Activated CD8-positive, alpha-beta T cell treated with anti-CD3 and anti-CD28 coated beads, Interleukin-2, amount 10 ng/mL, durations not matched to agents 7 days and 5 days (primary cell): ENCODE results near the gene ASIP. TPM values are rescaled to one million over a fixed set of nuclear protein-coding genes. Genes with fewer than 3 reads are reported as not detected.

Experiments
- ATAC-seq: fragments of 150-1000 bp; cut with Tn5 transposase; one replicate; pipeline ENCODE4 v1.10.0; 2021; ENCODE audit warnings: moderate library complexity
- CTCF ChIA-PET: fragments of 350-600 bp; sonication (Branson Sonifier 250); formaldehyde crosslinking; loops from one replicate; lab custom pipeline; 2021; ENCODE audit warnings: antibody characterized with exemption; lab: Charles Lee
- POLR2A ChIA-PET: fragments of 350-600 bp; sonication (Branson Sonifier 250); formaldehyde crosslinking; loops from one replicate; lab custom pipeline; 2021; ENCODE audit warnings: antibody characterized with exemption; lab: Charles Lee
- DNase-seq: peaks from one replicate; pipeline ENCODE4 v3.0.0-alpha.2; 2020
- H3K27ac Mint-ChIP-seq: one replicate; pipeline ENCODE4 v1.8.0; 2021; ENCODE audit warnings: mild to moderate bottlenecking, mixed read lengths
- H3K27me3 Mint-ChIP-seq: one replicate; pipeline ENCODE4 v1.8.0; 2021; ENCODE audit warnings: low read depth, mixed read lengths
- H3K36me3 Mint-ChIP-seq: one replicate; pipeline ENCODE4 v1.8.0; 2021; ENCODE audit warnings: low read depth, mixed read lengths
- H3K4me1 Mint-ChIP-seq: one replicate; pipeline ENCODE4 v1.8.0; 2021; ENCODE audit warnings: low read depth, mixed read lengths
- H3K4me3 Mint-ChIP-seq: one replicate; pipeline ENCODE4 v1.8.0; 2021; ENCODE audit warnings: mild to moderate bottlenecking, mixed read lengths
- H3K9me3 Mint-ChIP-seq: one replicate; pipeline ENCODE4 v1.8.0; 2022; ENCODE audit warnings: mixed read lengths; ENCODE audit not compliant: insufficient read depth
- total RNA-seq, 2 experiments: library from RNA; stranded (reverse); gene quantifications; one replicate each; pipeline ENCODE4 v1.2.3, GENCODE V29; 2021

ASIP gene
- total RNA-seq, 2 experiments from 2014 or later = not detected

DNA sequence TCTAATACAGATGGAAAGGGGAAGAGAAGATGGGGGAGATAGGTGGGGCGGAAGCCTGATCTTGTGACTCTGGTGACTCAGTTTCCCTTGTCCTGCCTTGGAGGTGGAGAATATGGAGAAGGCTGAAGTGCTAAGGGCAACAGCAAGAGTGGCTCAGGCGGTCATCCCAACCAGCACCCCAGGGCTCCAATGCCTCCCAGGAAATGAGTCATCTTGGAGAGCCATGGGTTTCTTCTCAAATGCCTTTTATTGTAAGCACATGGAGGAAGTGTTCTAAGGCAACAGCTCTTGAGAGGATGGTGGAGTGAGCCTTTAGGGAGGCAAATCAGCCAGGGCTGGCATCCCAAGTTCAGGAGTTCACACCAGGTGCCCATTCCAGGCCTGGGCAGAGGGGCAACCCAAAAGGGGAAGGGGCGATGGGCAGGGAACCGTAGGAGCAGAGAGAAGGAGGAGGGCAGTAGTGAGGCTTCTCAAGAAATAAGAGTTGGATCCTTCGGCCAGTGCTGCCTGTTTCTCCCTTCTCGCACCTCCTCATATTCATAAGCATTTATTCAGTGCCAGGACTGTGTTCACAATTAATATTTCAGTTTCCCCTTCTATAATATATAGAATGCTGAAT is 75.1 kb downstream of the ASIP start:
- Mint-ChIP-seq H3K9me3 (no peaks in the 10 kb centered on the region), H3K4me1 (peaks cover 19% of the 10 kb centered on the region), H3K36me3 (no peaks in the 10 kb centered on the region), H3K27ac (no peak overlapping the region), H3K4me3 (no peak overlapping the region), H3K27me3 (peaks cover 22% of the 10 kb centered on the region)
- CTCF ChIA-PET = no interaction called here
- no peak for ATAC-seq
- no peak for DNase-seq
- POLR2A ChIA-PET = interaction anchor here (1.2 kb wide), 1 partner anchor 200 kb away, joined by 3 read pairs; the partner anchor contains the start of gene DYNLRB1

Other genes with a start within 250 kb of the ASIP start
- gene RALY, start 247.5 kb upstream of the ASIP start, total RNA-seq = 100 to 1,000 TPM; 232 to 233 TPM
- 10 to 100 TPM; 94.4 to 94.7 TPM for gene EIF2S2, start 129.2 kb upstream of the ASIP start, total RNA-seq
- 10 to 100 TPM; 90.2 to 94.4 TPM for gene AHCY, start 61.9 kb downstream of the ASIP start, total RNA-seq
- gene ITCH, start 121.8 kb downstream of the ASIP start, total RNA-seq = 10 to 100 TPM; 52.1 to 59.9 TPM